Activated naive CD8-positive, alpha-beta T cell treated with anti-CD3 and anti-CD28 coated beads, Interleukin-2, amount 10 ng/mL, durations not matched to agents 7 days and 5 days (primary cell): ENCODE results near the gene STXBP2. TPM values are rescaled to one million over a fixed set of nuclear protein-coding genes. Genes with fewer than 3 reads are reported as not detected.

Experiments
- ATAC-seq: fragments of 150-1000 bp; cut with Tn5 transposase; one replicate; pipeline ENCODE4 v1.10.0; 2021; ENCODE audit warnings: low read depth, moderate library complexity
- POLR2A ChIA-PET: fragments of 350-600 bp; sonication (Branson Sonifier 250); formaldehyde crosslinking; loops from one replicate; lab custom pipeline; 2021; ENCODE audit warnings: antibody characterized with exemption; lab: Charles Lee
- DNase-seq: peaks from one replicate; pipeline ENCODE4 v3.0.0; 2021
- H3K27ac Mint-ChIP-seq: one replicate; pipeline ENCODE4 v1.8.0; 2022; ENCODE audit warnings: mild to moderate bottlenecking, mixed read lengths
- H3K27me3 Mint-ChIP-seq: one replicate; pipeline ENCODE4 v1.8.0; 2022; ENCODE audit warnings: mild to moderate bottlenecking, moderate library complexity, mixed read lengths
- H3K36me3 Mint-ChIP-seq: one replicate; pipeline ENCODE4 v1.8.0; 2021; ENCODE audit warnings: mild to moderate bottlenecking, mixed read lengths
- H3K4me1 Mint-ChIP-seq: one replicate; pipeline ENCODE4 v1.8.0; 2021; ENCODE audit warnings: mixed read lengths
- H3K4me3 Mint-ChIP-seq: one replicate; pipeline ENCODE4 v1.8.0; 2022; ENCODE audit warnings: mild to moderate bottlenecking, moderate library complexity, mixed read lengths
- H3K9me3 Mint-ChIP-seq: one replicate; pipeline ENCODE4 v1.8.0; 2021; ENCODE audit warnings: mixed read lengths
- total RNA-seq, 2 experiments: library from RNA; stranded (reverse); gene quantifications; one replicate each; pipeline ENCODE4 v1.2.3, GENCODE V29; 2021

STXBP2 gene
- total RNA-seq, 2 experiments from 2014 or later, result 170 to 189 TPM

GRCh38 chr19:7658219-7658686, 21.3 kb downstream of the STXBP2 start:
- ATAC-seq, result peak; percentile 89
- peaks cover 26% of the 10 kb centered on the region for H3K4me1 Mint-ChIP-seq
- no peaks in the 10 kb centered on the region for H3K27me3 Mint-ChIP-seq
- H3K36me3 Mint-ChIP-seq, result no peaks in the 10 kb centered on the region
- H3K27ac Mint-ChIP-seq, result peak overlapping the region; percentile 83
- H3K9me3 Mint-ChIP-seq, result no peaks in the 10 kb centered on the region
- POLR2A ChIA-PET, result interaction anchor here (1.1 to 6.2 kb wide), 4 partner anchors 11 to 29 kb away, joined by 3 to 33 read pairs (median 6); partner anchors contain the start of genes PET100, RETN, STXBP2 and XAB2
- H3K4me3 Mint-ChIP-seq, result peak overlapping the region; percentile 82
- peak; percentile 61 for DNase-seq

GRCh38 chr19:7661744-7662538, 25.0 kb downstream of the STXBP2 start:
- ATAC-seq (no peak), DNase-seq (no peak)
- peak overlapping the region; percentile 30 for H3K27ac Mint-ChIP-seq
- H3K4me1 Mint-ChIP-seq, result peaks cover 16% of the 10 kb centered on the region
- H3K27me3 Mint-ChIP-seq, result peaks cover 3% of the 10 kb centered on the region
- no peaks in the 10 kb centered on the region for H3K9me3 Mint-ChIP-seq
- no peak overlapping the region for H3K4me3 Mint-ChIP-seq
- no peaks in the 10 kb centered on the region for H3K36me3 Mint-ChIP-seq
- POLR2A ChIA-PET, result no interaction called here

GRCh38 chr19:7662657-7663056, 25.7 kb downstream of the STXBP2 start:
- ATAC-seq (no peak), DNase-seq (no peak)
- POLR2A ChIA-PET, result interaction anchor here (0.7 kb wide), 1 partner anchor 219 kb away, joined by 3 read pairs; no protein-coding TSS in a partner anchor
- Mint-ChIP-seq H3K4me3 (no peak overlapping the region), H3K27ac (no peak overlapping the region), H3K9me3 (no peaks in the 10 kb centered on the region), H3K36me3 (no peaks in the 10 kb centered on the region), H3K27me3 (peaks cover 3% of the 10 kb centered on the region), H3K4me1 (peaks cover 9% of the 10 kb centered on the region)

GRCh38 chr19:7663706-7664105, 26.8 kb downstream of the STXBP2 start:
- H3K4me1 Mint-ChIP-seq, result peaks cover 1% of the 10 kb centered on the region
- no peak for DNase-seq
- H3K27ac Mint-ChIP-seq, result no peak overlapping the region
- no peak for ATAC-seq
- H3K9me3 Mint-ChIP-seq, result no peaks in the 10 kb centered on the region
- H3K36me3 Mint-ChIP-seq, result no peaks in the 10 kb centered on the region
- H3K4me3 Mint-ChIP-seq, result no peak overlapping the region
- peaks cover 3% of the 10 kb centered on the region for H3K27me3 Mint-ChIP-seq
- POLR2A ChIA-PET, result no interaction called here

GRCh38 chr19:7665076-7665475, 28.2 kb downstream of the STXBP2 start:
- no peaks in the 10 kb centered on the region for H3K36me3 Mint-ChIP-seq
- H3K9me3 Mint-ChIP-seq, result no peaks in the 10 kb centered on the region
- H3K27ac Mint-ChIP-seq, result no peak overlapping the region
- H3K27me3 Mint-ChIP-seq, result peaks cover 6% of the 10 kb centered on the region
- DNase-seq (no peak), ATAC-seq (no peak)
- peaks cover 8% of the 10 kb centered on the region for H3K4me1 Mint-ChIP-seq
- no peak overlapping the region for H3K4me3 Mint-ChIP-seq
- POLR2A ChIA-PET, result interaction anchor here (0.5 kb wide), 1 partner anchor 13 kb away, joined by 4 read pairs; no protein-coding TSS in a partner anchor

GRCh38 chr19:7668842-7669241, 31.9 kb downstream of the STXBP2 start, which contains the start of gene RETN:
Gene RETN (plus strand): TSS chr19:7669049. CDS start chr19:7669327, 278 bp downstream.
- ATAC-seq (peak; percentile 37), DNase-seq (no peak)
- POLR2A ChIA-PET, result interaction anchor here (0.6 to 4.0 kb wide), 5 partner anchors 12 to 113 kb away, joined by 3 to 33 read pairs (median 4); partner anchors contain the start of genes PET100, TRAPPC5 and XAB2
- H3K36me3 Mint-ChIP-seq, result no peaks in the 10 kb centered on the region
- peak within 1 kb of the TSS; percentile 79 for H3K4me3 Mint-ChIP-seq
- peaks cover 16% of the 10 kb centered on the region for H3K4me1 Mint-ChIP-seq
- H3K9me3 Mint-ChIP-seq, result no peaks in the 10 kb centered on the region
- peaks cover 20% of the 10 kb centered on the region for H3K27me3 Mint-ChIP-seq
- H3K27ac Mint-ChIP-seq, result peak within 1 kb of the TSS; percentile 88

GRCh38 chr19:7669641-7670040, 32.7 kb downstream of the STXBP2 start:
- no peaks in the 10 kb centered on the region for H3K9me3 Mint-ChIP-seq
- H3K27ac Mint-ChIP-seq, result peak overlapping the region; percentile 88
- peaks cover 22% of the 10 kb centered on the region for H3K27me3 Mint-ChIP-seq
- ATAC-seq (no peak), DNase-seq (no peak)
- POLR2A ChIA-PET, result interaction anchor here (1.2 to 4.0 kb wide), 4 partner anchors 11 to 40 kb away, joined by 3 to 33 read pairs (median 6); partner anchors contain the start of genes PET100, TRAPPC5 and XAB2
- H3K4me3 Mint-ChIP-seq, result peak overlapping the region; percentile 79
- H3K4me1 Mint-ChIP-seq, result peaks cover 24% of the 10 kb centered on the region
- no peaks in the 10 kb centered on the region for H3K36me3 Mint-ChIP-seq

GRCh38 chr19:7670150-7670783, 33.4 kb downstream of the STXBP2 start:
- H3K36me3 Mint-ChIP-seq, result no peaks in the 10 kb centered on the region
- POLR2A ChIA-PET, result interaction anchor here (0.6 to 4.0 kb wide), 3 partner anchors 11 to 17 kb away, joined by 5 to 33 read pairs (median 9); partner anchors contain the start of gene TRAPPC5
- peak; percentile 75 for DNase-seq
- H3K4me3 Mint-ChIP-seq, result peak overlapping the region; percentile 79
- peaks cover 22% of the 10 kb centered on the region for H3K27me3 Mint-ChIP-seq
- H3K27ac Mint-ChIP-seq, result peak overlapping the region; percentile 86
- no peaks in the 10 kb centered on the region for H3K9me3 Mint-ChIP-seq
- peaks cover 24% of the 10 kb centered on the region for H3K4me1 Mint-ChIP-seq
- peak; percentile 81 for ATAC-seq

- no peak for DNase-seq
- H3K9me3 Mint-ChIP-seq, result no peaks in the 10 kb centered on the region
- POLR2A ChIA-PET, result interaction anchor here (0.6 to 4.0 kb wide), 3 partner anchors 10 to 18 kb away, joined by 5 to 33 read pairs (median 9); partner anchors contain the start of gene TRAPPC5
Measured at GRCh38 chr19:7670790-7671189, 33.9 kb downstream of the STXBP2 start.

GRCh38 chr19:7672522-7672921, 35.6 kb downstream of the STXBP2 start:
- Mint-ChIP-seq H3K4me1 (peaks cover 42% of the 10 kb centered on the region), H3K27ac (no peak overlapping the region), H3K4me3 (no peak overlapping the region), H3K36me3 (no peaks in the 10 kb centered on the region), H3K27me3 (peaks cover 28% of the 10 kb centered on the region), H3K9me3 (no peaks in the 10 kb centered on the region)
- ATAC-seq (no peak), DNase-seq (no peak)
- POLR2A ChIA-PET, result no interaction called here

More at GRCh38 chr19:7670790-7671189, 33.9 kb downstream of the STXBP2 start:
- no peak for ATAC-seq
- H3K27me3 Mint-ChIP-seq, result peaks cover 22% of the 10 kb centered on the region
- H3K4me1 Mint-ChIP-seq, result peaks cover 26% of the 10 kb centered on the region
- H3K36me3 Mint-ChIP-seq, result no peaks in the 10 kb centered on the region
- peak overlapping the region; percentile 86 for H3K27ac Mint-ChIP-seq
- peak overlapping the region; percentile 79 for H3K4me3 Mint-ChIP-seq

GRCh38 chr19:7674010-7675005, 37.4 kb downstream of the STXBP2 start:
- no peaks in the 10 kb centered on the region for H3K9me3 Mint-ChIP-seq
- H3K27ac Mint-ChIP-seq, result no peak overlapping the region

GRCh38 chr19:7676376-7676775, 39.5 kb downstream of the STXBP2 start:
- no peaks in the 10 kb centered on the region for H3K36me3 Mint-ChIP-seq
- peaks cover 27% of the 10 kb centered on the region for H3K27me3 Mint-ChIP-seq
- peaks cover 48% of the 10 kb centered on the region for H3K4me1 Mint-ChIP-seq
- no peaks in the 10 kb centered on the region for H3K9me3 Mint-ChIP-seq
- H3K4me3 Mint-ChIP-seq, result peak overlapping the region; percentile 65
- DNase-seq (no peak), ATAC-seq (no peak)
- POLR2A ChIA-PET, result interaction anchor here (2.4 kb wide), 1 partner anchor 19 kb away, joined by 6 read pairs; no protein-coding TSS in a partner anchor
- peak overlapping the region; percentile 34 for H3K27ac Mint-ChIP-seq

More at GRCh38 chr19:7674010-7675005, 37.4 kb downstream of the STXBP2 start:
- peaks cover 31% of the 10 kb centered on the region for H3K27me3 Mint-ChIP-seq
- POLR2A ChIA-PET, result interaction anchor here (0.9 kb wide), 1 partner anchor 45 kb away, joined by 4 read pairs; the partner anchor contains the start of genes PET100 and XAB2
- H3K4me1 Mint-ChIP-seq, result peaks cover 49% of the 10 kb centered on the region
- no peak for ATAC-seq
- no peak overlapping the region for H3K4me3 Mint-ChIP-seq
- DNase-seq, result no peak
- H3K36me3 Mint-ChIP-seq, result no peaks in the 10 kb centered on the region
